H9 (cell line): ENCODE measurements around the gene SLC25A48. TPM values are rescaled to one million over a fixed set of nuclear protein-coding genes. Genes with fewer than 3 reads are reported as not detected.

ENCODE experiments used
- DNase-seq: peaks from one replicate; pipeline ENCODE4 v3.0.0-alpha.2; 2017
- H2AFZ ChIP-seq: one replicate; pipeline ENCODE4 v1.6.1; 2013; ENCODE audit warnings: mild to moderate bottlenecking, low read length, control low read depth, moderate library complexity
- H2AK5ac ChIP-seq: 2 replicates; pipeline ENCODE4 v1.6.1; 2013; ENCODE audit warnings: low read length, control low read depth, mixed read lengths; ENCODE audit not compliant: insufficient read length
- H2BK120ac ChIP-seq: one replicate; pipeline ENCODE4 v1.6.1; 2013; ENCODE audit warnings: low read depth, mild to moderate bottlenecking, low read length, control low read depth, inconsistent platforms; ENCODE audit not compliant: poor library complexity, severe bottlenecking
- H2BK12ac ChIP-seq: 2 replicates; pipeline ENCODE4 v1.6.1; 2013; ENCODE audit warnings: low read length, control low read depth, mixed read lengths, low read depth; ENCODE audit not compliant: insufficient read length
- H2BK15ac ChIP-seq: 2 replicates; pipeline ENCODE4 v1.6.1; 2013; ENCODE audit warnings: low read depth, low read length, control low read depth
- H2BK20ac ChIP-seq: one replicate; pipeline ENCODE4 v1.6.1; 2013; ENCODE audit warnings: low read depth, mild to moderate bottlenecking, low read length, control low read depth, inconsistent platforms; ENCODE audit not compliant: poor library complexity, severe bottlenecking
- H2BK5ac ChIP-seq: 2 replicates; pipeline ENCODE4 v1.6.1; 2013; ENCODE audit warnings: low read length, control low read depth, mixed read lengths; ENCODE audit not compliant: insufficient read length
- H3K14ac ChIP-seq: 2 replicates; pipeline ENCODE4 v1.6.1; 2013; ENCODE audit warnings: low read length, control low read depth; ENCODE audit not compliant: insufficient read depth
- H3K18ac ChIP-seq: 2 replicates; pipeline ENCODE4 v1.6.1; 2013; ENCODE audit warnings: low read depth, mild to moderate bottlenecking, mixed read lengths, low read length, control low read depth; ENCODE audit not compliant: insufficient read length
- H3K23ac ChIP-seq: 2 replicates; pipeline ENCODE4 v1.6.1; 2013; ENCODE audit warnings: low read length, control low read depth, mixed read lengths, low read depth; ENCODE audit not compliant: insufficient read length
- H3K23me2 ChIP-seq: 2 replicates; pipeline ENCODE4 v1.6.1; 2013; ENCODE audit warnings: low read depth, mild to moderate bottlenecking, mixed read lengths, low read length, control low read depth; ENCODE audit not compliant: insufficient read length, poor library complexity, severe bottlenecking
- H3K27ac ChIP-seq: 2 replicates; pipeline ENCODE4 v1.5.1; 2013; ENCODE audit warnings: low read length, control low read depth, mixed read lengths, low read depth; ENCODE audit not compliant: insufficient read length
- H3K27me3 ChIP-seq: 2 replicates; pipeline ENCODE4 v1.6.1; 2013; ENCODE audit warnings: low read length, control low read depth, inconsistent platforms; ENCODE audit not compliant: insufficient read depth
- H3K4ac ChIP-seq: 2 replicates; pipeline ENCODE4 v1.6.1; 2013; ENCODE audit warnings: low read depth, mild to moderate bottlenecking, control low read depth, inconsistent platforms, low read length, moderate library complexity
- H3K4me1 ChIP-seq: 2 replicates; pipeline ENCODE4 v1.6.1; 2013; ENCODE audit warnings: low read length, control low read depth, inconsistent platforms; ENCODE audit not compliant: insufficient read depth
- H3K4me2 ChIP-seq: 2 replicates; pipeline ENCODE4 v1.6.1; 2013; ENCODE audit warnings: low read length, control low read depth, mixed read lengths; ENCODE audit not compliant: insufficient read length, insufficient read depth
- H3K56ac ChIP-seq: 2 replicates; pipeline ENCODE4 v1.6.1; 2013; ENCODE audit warnings: low read depth, mild to moderate bottlenecking, mixed read lengths, low read length, control low read depth; ENCODE audit not compliant: insufficient read length
- H3K79me1 ChIP-seq: 2 replicates; pipeline ENCODE4 v1.6.1; 2013; ENCODE audit warnings: low read depth, mild to moderate bottlenecking, moderate library complexity, low read length, control low read depth, inconsistent platforms; ENCODE audit not compliant: insufficient read depth, poor library complexity, severe bottlenecking
- H3K79me2 ChIP-seq: 2 replicates; pipeline ENCODE4 v1.6.1; 2013; ENCODE audit warnings: low read length, control low read depth, inconsistent platforms; ENCODE audit not compliant: insufficient read depth
- H3K9ac ChIP-seq: 2 replicates; pipeline ENCODE4 v1.6.1; 2013; ENCODE audit warnings: low read length, control low read depth, mixed read lengths; ENCODE audit not compliant: insufficient read length; ENCODE audit errors: extremely low read depth
- H3K9me3 ChIP-seq: one replicate; pipeline ENCODE4 v1.6.1; 2013; ENCODE audit warnings: low read depth, low read length, inconsistent platforms; ENCODE audit not compliant: control insufficient read depth
- H3T11ph ChIP-seq: one replicate; pipeline ENCODE4 v1.6.1; 2013; ENCODE audit warnings: mild to moderate bottlenecking, low read length, control low read depth, inconsistent platforms
- H4K20me1 ChIP-seq: one replicate; pipeline ENCODE4 v1.6.1; 2013; ENCODE audit not compliant: control insufficient read depth, insufficient read length, insufficient read depth
- H4K5ac ChIP-seq: 2 replicates; pipeline ENCODE4 v1.6.1; 2013; ENCODE audit warnings: low read depth, mild to moderate bottlenecking, mixed read lengths, low read length, control low read depth; ENCODE audit not compliant: insufficient read length
- H4K8ac ChIP-seq: replicated peaks from 2 replicates; pipeline ENCODE4 v1.6.1; 2013; ENCODE audit warnings: low read length, control low read depth, mixed read lengths, low read depth; ENCODE audit not compliant: insufficient read length
- H4K91ac ChIP-seq: 2 replicates; pipeline ENCODE4 v1.6.1; 2013; ENCODE audit warnings: low read depth, mild to moderate bottlenecking, moderate library complexity, mixed read lengths, low read length, control low read depth; ENCODE audit not compliant: insufficient read length
- H3K27ac Mint-ChIP-seq, 3 experiments: 2 replicates in 2 of 3; 3 replicates in 1 of 3; pipeline ENCODE4 v1.8.0; 2020 to 2021; ENCODE audit warnings: mixed read lengths in 3 of 3, mild to moderate bottlenecking in 1 of 3, moderate library complexity in 1 of 3
- H3K27me3 Mint-ChIP-seq: 2 replicates; pipeline ENCODE4 v1.8.0; 2021; ENCODE audit warnings: low read depth, mild to moderate bottlenecking, moderate library complexity, mixed read lengths
- H3K36me3 Mint-ChIP-seq, 3 experiments: 2 replicates in 2 of 3; 3 replicates in 1 of 3; pipeline ENCODE4 v1.8.0; 2020 to 2021; ENCODE audit warnings: low read depth in 3 of 3, mixed read lengths in 3 of 3; ENCODE audit not compliant: insufficient read depth in 1 of 3
- H3K4me1 Mint-ChIP-seq, 2 experiments: 2 replicates each; pipeline ENCODE4 v1.8.0; 2020; ENCODE audit warnings: mixed read lengths in 2 of 2
- H3K4me3 Mint-ChIP-seq, 2 experiments: 2 replicates in 1 of 2; 3 replicates in 1 of 2; pipeline ENCODE4 v1.8.0; 2020 to 2021; ENCODE audit warnings: mild to moderate bottlenecking in 2 of 2, mixed read lengths in 2 of 2, moderate library complexity in 1 of 2
- H3K9me3 Mint-ChIP-seq, 2 experiments: 2 replicates in 1 of 2; 3 replicates in 1 of 2; pipeline ENCODE4 v1.8.0; 2020; ENCODE audit warnings: mild to moderate bottlenecking in 2 of 2, mixed read lengths in 2 of 2, moderate library complexity in 1 of 2
- CTCF ChIP-seq: fragments of 200-600 bp; sonication (generic); conservative IDR thresholded peaks from 3 replicates; pipeline ENCODE4 v1.8.0; 2021; ENCODE audit warnings: antibody characterized with exemption, mild to moderate bottlenecking
- WGBS: extraction: QIAGEN DNeasy Blood & Tissue Kit; methylation state at CpG from one replicate; pipeline ENCODE4 v1.1.7; 2013; ENCODE audit warnings: missing lambda C conversion rate, low lambda C conversion rate, mixed read lengths; ENCODE audit not compliant: insufficient read length; ENCODE audit errors: extremely low coverage; 5-methylcytosine and 5-hydroxymethylcytosine counted together
- total RNA-seq: library from RNA; stranded (reverse); gene quantifications from 2 replicates; pipeline ENCODE4 v1.2.1, GENCODE V29; 2021

The SLC25A48 gene
- total RNA-seq, 1 experiment from 2014 or later, result 0.66 TPM

GRCh38 chr5:135866016-135866415 is 31.6 kb downstream of the SLC25A48 start:
- Mint-ChIP-seq H3K27me3 (peaks cover 11% of the 10 kb centered on the region), H3K4me3 (no peak overlapping the region), H3K4me1 (no peaks in the 10 kb centered on the region), H3K27ac (no peak overlapping the region; a peak in 1 of 7 replicates), H3K36me3 (no peaks in the 10 kb centered on the region), H3K9me3 (no peaks in the 10 kb centered on the region)
- H4K5ac ChIP-seq, result no peak overlapping the region
- H3K79me2 ChIP-seq, result no peaks in the 10 kb centered on the region
- H2BK20ac ChIP-seq, result no peak overlapping the region
- no peaks in the 10 kb centered on the region for H3K79me1 ChIP-seq
- H3K4me2 ChIP-seq, result no peak overlapping the region
- no peak overlapping the region for H2BK12ac ChIP-seq
- no peak overlapping the region for H2BK5ac ChIP-seq
- no peak overlapping the region for H3K27ac ChIP-seq
- H4K91ac ChIP-seq, result no peak overlapping the region
- H4K20me1 ChIP-seq, result no peaks in the 10 kb centered on the region
- H2AFZ ChIP-seq, result no peak overlapping the region
- no peaks in the 10 kb centered on the region for H3K4me1 ChIP-seq
- no CpG with 5 or more reads among the region's 2 CpGs for WGBS
- no peak overlapping the region for H4K8ac ChIP-seq
- no peak overlapping the region for H3K4ac ChIP-seq
- no peak for DNase-seq
- no peak for TF ChIP-seq CTCF
- H3T11ph ChIP-seq, result no peak overlapping the region
- no peaks in the 10 kb centered on the region for H3K23me2 ChIP-seq
- H3K23ac ChIP-seq, result no peak overlapping the region
- no peak overlapping the region for H2BK15ac ChIP-seq
- H3K14ac ChIP-seq, result no peak overlapping the region
- no peak overlapping the region for H3K18ac ChIP-seq
- no peak overlapping the region for H3K9ac ChIP-seq
- no peaks in the 10 kb centered on the region for H3K27me3 ChIP-seq
- H3K9me3 ChIP-seq, result no peaks in the 10 kb centered on the region
- no peak overlapping the region for H2AK5ac ChIP-seq
- no peak overlapping the region for H3K56ac ChIP-seq
- H2BK120ac ChIP-seq, result no peak overlapping the region
